Measurements from ENCODE around the gene ERVH48-1.
"Not testable (repeated sequence)": the region's sequence is repeated elsewhere in the genome, so short reads cannot be mapped to it uniquely, and the experiment has no call there.

The ERVH48-1 gene

GRCh38 chr21:42925114-42925926, at the start of gene ERVH48-1:
Gene ERVH48-1, minus strand, starts transcription at chr21:42925630. Its CDS starts 6,624 bp downstream, at chr21:42919006.
- no peak within 1 kb of the TSS for H3K4me3 ChIP-seq (ENCODE audit: low read depth, low read length)
- TF ChIP-seq CTCF (IDR thresholded peaks at IDR 0.05; ENCODE audit: borderline replicate concordance, insufficient read depth, low read depth, low read length), result no peak

- no peak for TF ChIP-seq CTCF (IDR thresholded peaks at IDR 0.05; ENCODE audit: borderline replicate concordance, insufficient read depth, low read depth, low read length)
- peak within 1 kb of the TSS; percentile 78 for H3K4me3 ChIP-seq (ENCODE audit: low read depth, low read length)
Measured at GRCh38 chr21:42973991-42974831, 48.8 kb upstream of the ERVH48-1 start, which contains the start of gene PKNOX1. Gene PKNOX1, plus strand, starts transcription at chr21:42974562. Its CDS starts 29,820 bp downstream, at chr21:43004382.

GRCh38 chr21:42973309-42973990, 48.0 kb upstream of the ERVH48-1 start:
- TF ChIP-seq CTCF (IDR thresholded peaks at IDR 0.05; ENCODE audit: borderline replicate concordance, insufficient read depth, low read depth, low read length), result no peak
- H3K4me3 ChIP-seq (ENCODE audit: low read depth, low read length), result peak overlapping the region; percentile 72

- no peak overlapping the region for H3K4me3 ChIP-seq (ENCODE audit: low read depth, low read length)
- no peak for TF ChIP-seq CTCF (IDR thresholded peaks at IDR 0.05; ENCODE audit: borderline replicate concordance, insufficient read depth, low read depth, low read length)
Measured at GRCh38 chr21:42971897-42972275, 46.5 kb upstream of the ERVH48-1 start.

- TF ChIP-seq CTCF (IDR thresholded peaks at IDR 0.05; ENCODE audit: borderline replicate concordance, insufficient read depth, low read depth, low read length), result no peak
- no peak overlapping the region for H3K4me3 ChIP-seq (ENCODE audit: low read depth, low read length)
Measured at GRCh38 chr21:42970946-42971653, 45.7 kb upstream of the ERVH48-1 start.

GRCh38 chr21:42969193-42969600, 43.8 kb upstream of the ERVH48-1 start:
- TF ChIP-seq CTCF (IDR thresholded peaks at IDR 0.05; ENCODE audit: borderline replicate concordance, insufficient read depth, low read depth, low read length), result no peak
- H3K4me3 ChIP-seq (ENCODE audit: low read depth, low read length), result no peak overlapping the region

- not testable (repeated sequence) for H3K4me3 ChIP-seq (ENCODE audit: low read depth, low read length)
Measured at GRCh38 chr21:42967616-42968015, 42.2 kb upstream of the ERVH48-1 start.
